ENCODE results near the gene ERGIC1.

DNA sequence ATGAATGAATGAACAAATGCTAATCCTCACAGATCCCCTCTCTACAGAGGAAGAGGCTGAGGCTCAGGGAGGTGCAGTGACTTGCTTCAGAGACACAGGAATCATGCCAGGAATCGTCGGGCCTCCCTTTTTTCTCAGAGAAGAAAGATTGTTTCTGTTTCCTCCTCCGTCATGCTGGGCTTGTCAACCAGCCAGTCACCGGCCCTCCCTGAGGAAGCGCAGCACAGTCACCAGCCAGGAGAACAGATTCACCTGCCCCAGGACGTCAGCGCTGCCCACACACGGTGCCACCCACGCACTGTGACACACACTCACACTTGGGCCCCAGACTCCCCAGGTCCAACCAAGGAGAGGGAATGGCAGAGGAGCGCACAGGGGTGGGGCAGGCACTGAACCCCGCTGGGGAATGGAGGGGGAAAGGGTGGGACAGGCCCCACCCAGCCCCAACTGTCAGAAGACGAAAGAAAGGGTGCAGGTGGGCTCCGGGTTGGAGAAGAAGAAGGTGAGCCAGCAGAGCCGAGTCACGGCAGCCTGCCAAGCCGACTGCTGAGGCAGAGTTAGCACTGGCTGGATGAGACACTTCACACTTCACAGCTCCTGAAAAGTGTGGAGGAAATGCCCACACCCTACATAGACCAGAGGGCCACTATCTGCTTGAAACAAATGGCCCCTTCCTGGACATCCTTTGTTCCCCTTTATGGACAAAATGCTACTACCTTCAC is 13.8 kb upstream of the ERGIC1 start:
- no peak for TF ChIP-seq POLR2A (IDR thresholded peaks at IDR 0.05)
- TF ChIP-seq, protein P1, sequence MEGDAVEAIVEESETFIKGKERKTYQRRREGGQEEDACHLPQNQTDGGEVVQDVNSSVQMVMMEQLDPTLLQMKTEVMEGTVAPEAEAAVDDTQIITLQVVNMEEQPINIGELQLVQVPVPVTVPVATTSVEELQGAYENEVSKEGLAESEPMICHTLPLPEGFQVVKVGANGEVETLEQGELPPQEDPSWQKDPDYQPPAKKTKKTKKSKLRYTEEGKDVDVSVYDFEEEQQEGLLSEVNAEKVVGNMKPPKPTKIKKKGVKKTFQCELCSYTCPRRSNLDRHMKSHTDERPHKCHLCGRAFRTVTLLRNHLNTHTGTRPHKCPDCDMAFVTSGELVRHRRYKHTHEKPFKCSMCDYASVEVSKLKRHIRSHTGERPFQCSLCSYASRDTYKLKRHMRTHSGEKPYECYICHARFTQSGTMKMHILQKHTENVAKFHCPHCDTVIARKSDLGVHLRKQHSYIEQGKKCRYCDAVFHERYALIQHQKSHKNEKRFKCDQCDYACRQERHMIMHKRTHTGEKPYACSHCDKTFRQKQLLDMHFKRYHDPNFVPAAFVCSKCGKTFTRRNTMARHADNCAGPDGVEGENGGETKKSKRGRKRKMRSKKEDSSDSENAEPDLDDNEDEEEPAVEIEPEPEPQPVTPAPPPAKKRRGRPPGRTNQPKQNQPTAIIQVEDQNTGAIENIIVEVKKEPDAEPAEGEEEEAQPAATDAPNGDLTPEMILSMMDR (IDR thresholded peaks at IDR 0.05), result no peak
- no peak for TF ChIP-seq POLR2AphosphoS5 (IDR thresholded peaks at IDR 0.05)

Data from gastroesophageal sphincter (tissue), 3 donors.